HepG2 (cell line): ENCODE results near the gene OSBPL3. TPM values are rescaled to one million over a fixed set of nuclear protein-coding genes. Genes with fewer than 3 reads are reported as not detected.

Experiments used
- ATAC-seq: fragments of 200-7000 bp; cut with Tn5 transposase; 3 replicates; pipeline ENCODE4 v1.9.1; 2020; ENCODE audit warnings: mild to moderate bottlenecking, moderate library complexity
- BruUV-seq: library from RNA; stranded (reverse); fragments of 400-500 nt; replicated peaks from 2 replicates; lab custom pipeline; 2021; lab: Mats Ljungman, UMichigan
- CTCF ChIA-PET: fragments of 300-600 bp; formaldehyde crosslinking; extraction: SDS; loops from one replicate; lab custom pipeline; 2021; ENCODE audit warnings: low total read pairs, inconsistent platforms, low intra/inter-chr PET ratio; lab: Yijun Ruan, JAX
- POLR2A ChIA-PET: fragments of 350-600 bp; sonication (Branson Sonifier 250); formaldehyde crosslinking; loops from one replicate; lab custom pipeline; 2020; ENCODE audit warnings: antibody characterized with exemption, inconsistent platforms; lab: Yijun Ruan, JAX
- DNase-seq: peaks from one replicate; pipeline ENCODE4 v3.0.0-alpha.2; 2015; ENCODE audit warnings: low spot score
- FAIRE-seq: peaks from 3 replicates; lab custom pipeline; 2011; peaks lifted over from hg19 to GRCh38; lab: Jason Lieb, UNC
- H2AFZ ChIP-seq: one replicate; pipeline ENCODE4 v1.6.1; 2011; ENCODE audit warnings: low read length, inconsistent platforms
- H3K27ac ChIP-seq: fragments of 300-600 bp; 3 replicates; pipeline ENCODE4 v1.8.0; 2011; ENCODE audit warnings: mixed run types, mild to moderate bottlenecking, mixed read lengths, low read length, inconsistent platforms; ENCODE audit not compliant: insufficient read depth; ENCODE audit errors: extremely low read length
- H3K27me3 ChIP-seq, 2 experiments: fragments of 200-600 bp in 1 of 2; 2 replicates in 1 of 2; 3 replicates in 1 of 2; pipeline versions ENCODE4 v1.6.0 to v1.8.0; 2011; ENCODE audit warnings: low read length in 2 of 2, mild to moderate bottlenecking in 2 of 2, moderate library complexity in 2 of 2, inconsistent platforms in 1 of 2; ENCODE audit not compliant: insufficient read depth in 2 of 2, control insufficient read depth in 1 of 2
- H3K36me3 ChIP-seq, 2 experiments: fragments of 200-600 bp in 1 of 2; replicated peaks in 1 of 2; 2 replicates in 1 of 2; 3 replicates in 1 of 2; pipeline versions ENCODE4 v1.5.1 to v1.8.0; 2011; ENCODE audit warnings: low read length in 2 of 2, inconsistent platforms in 1 of 2; ENCODE audit not compliant: insufficient read depth in 2 of 2, control insufficient read depth in 1 of 2
- H3K4me1 ChIP-seq: 2 replicates; pipeline ENCODE4 v1.5.1; 2012; ENCODE audit warnings: low read length, inconsistent platforms; ENCODE audit not compliant: insufficient read depth
- H3K4me2 ChIP-seq: 2 replicates; pipeline ENCODE4 v1.6.0; 2011; ENCODE audit warnings: low read depth, low read length, inconsistent platforms
- H3K4me3 ChIP-seq, 3 experiments: fragments of 200-600 bp in 1 of 3; sonication (generic), shearing (Covaris generic) in 1 of 3; replicated peaks in 1 of 3; 2 replicates each; pipeline ENCODE4 v1.5.1; 2011 to 2016; ENCODE audit warnings: low read length in 3 of 3, inconsistent platforms in 2 of 3, low read depth in 2 of 3, mild to moderate bottlenecking in 2 of 3, control low read depth in 1 of 3, mixed read lengths in 1 of 3; ENCODE audit not compliant: insufficient read depth in 1 of 3
- H3K79me2 ChIP-seq: one replicate; pipeline ENCODE4 v1.6.1; 2011; ENCODE audit warnings: low read length, inconsistent platforms; ENCODE audit not compliant: insufficient read depth
- H3K9ac ChIP-seq: 2 replicates; pipeline ENCODE4 v1.6.0; 2011; ENCODE audit warnings: mild to moderate bottlenecking, low read depth, low read length, inconsistent platforms; ENCODE audit not compliant: insufficient read depth
- H3K9me3 ChIP-seq: 2 replicates; pipeline ENCODE4 v1.5.1; 2012; ENCODE audit warnings: mild to moderate bottlenecking, low read length
- H4K20me1 ChIP-seq: 2 replicates; pipeline ENCODE4 v1.6.0; 2011; ENCODE audit warnings: inconsistent platforms, mild to moderate bottlenecking, low read length, moderate library complexity; ENCODE audit not compliant: insufficient read depth
- CBX1 ChIP-seq: IDR thresholded peaks from one replicate; pipeline ENCODE4 v1.6.1; 2016; ENCODE audit warnings: antibody characterized with exemption, low read depth
- CEBPB ChIP-seq: IDR thresholded peaks from 2 replicates; pipeline ENCODE4 v1.6.1; 2011; ENCODE audit warnings: low read depth, low read length, improper control_type of control experiment, borderline replicate concordance
- KMT2A ChIP-seq: sonication (generic); formaldehyde crosslinking; IDR thresholded peaks from 2 replicates; pipeline ENCODE4 v1.4.0; 2020; ENCODE audit warnings: missing genetic modification reagents
- MAFF ChIP-seq: IDR thresholded peaks from 2 replicates; pipeline ENCODE4 v1.6.1; 2011; ENCODE audit warnings: low read depth, low read length, improper control_type of control experiment
- RCOR2 ChIP-seq: IDR thresholded peaks from 2 replicates; pipeline ENCODE4 v1.6.1; 2016; ENCODE audit warnings: missing biosample characterization, missing genetic modification reagents
- ZHX2 ChIP-seq, 2 experiments: sonication (generic) in 1 of 2; formaldehyde crosslinking in 1 of 2; IDR thresholded peaks; 2 replicates each; pipeline versions ENCODE4 v1.6.1 to v1.9.0; 2014 to 2022; ENCODE audit warnings: antibody characterized with exemption in 1 of 2, borderline replicate concordance in 1 of 2, inconsistent platforms in 1 of 2, low read depth in 1 of 2, missing genetic modification reagents in 1 of 2
- ZNF292 ChIP-seq: sonication (generic); formaldehyde crosslinking; IDR thresholded peaks from 2 replicates; pipeline ENCODE4 v1.8.1; 2022; ENCODE audit warnings: mild to moderate bottlenecking, low read depth, missing genetic modification reagents, borderline replicate concordance
- ZNF597 ChIP-seq: sonication (generic); formaldehyde crosslinking; IDR thresholded peaks from 2 replicates; pipeline ENCODE4 v1.5.0; 2020; ENCODE audit warnings: missing genetic modification reagents
- WGBS: methylation state at CpG from one replicate; pipeline ENCODE4 v1.1.6; 2017; ENCODE audit warnings: low lambda C conversion rate; 5-methylcytosine and 5-hydroxymethylcytosine counted together
- in situ Hi-C: cut with HindIII; loops from 2 replicates; pipeline ENCODE4 v1.10.0; 2017; ENCODE audit warnings: low pct_unique_long_range_greater_than_20kb; ENCODE audit not compliant: extremely low pct_ligation_motif_present
- intact Hi-C: fragments of 100-400 bp; cut with micrococcal nuclease; formaldehyde crosslinking; loops from one replicate; pipeline ENCODE4 v1.10.0; 2022; ENCODE audit not compliant: unreplicated experiment
- polyA plus RNA-seq, 8 experiments: library from polyadenylated mRNA; depleted of rRNA in 3 of 8; stranded (reverse) in 7 of 8; unstranded in 1 of 8; fragments of >200 nt; fragmentation: Illumina TruSeq in 4 of 8; extraction: Trizol in 4 of 8; gene quantifications; 2 replicates each; pipeline versions ENCODE4 v1.2.1 to v1.2.3, GENCODE V29; 2011 to 2016; ENCODE audit warnings: low read depth in 4 of 8, missing spikeins in 1 of 8, mixed read lengths in 1 of 8; ENCODE audit not compliant: insufficient read depth in 1 of 8
- total RNA-seq, 5 experiments: library from RNA; depleted of rRNA; stranded (reverse); fragments of >200 nt; fragmentation: Illumina TruSeq; extraction: Trizol; gene quantifications; 2 replicates each; pipeline ENCODE4 v1.2.3, GENCODE V29; 2016; ENCODE audit warnings: low read depth in 1 of 5

OSBPL3 gene
- total and polyA plus RNA-seq, 2 of the 13 experiments (the other 11 are each of a cell fraction or from before 2014, with no cell fraction given): 8.8 to 28.9 TPM

- peaks cover 81% of the 10 kb centered on the region for H3K4me1 ChIP-seq
Observed at GRCh38 chr7:24975172-24975571, 4.8 kb downstream of the OSBPL3 start.

GRCh38 chr7:24974026-24974832 lies 5.7 kb downstream of the OSBPL3 start:
- Histone ChIP-seq H3K79me2 (peaks cover 98% of the 10 kb centered on the region), H2AFZ (no peak overlapping the region), H3K9ac (peak overlapping the region; percentile 35; the same call in 1 of the 2 replicates), H3K4me3 (peak overlapping the region; percentile 13 to 45 (median 36); a peak in 3 of 6 replicates), H3K27me3 (no peaks in the 10 kb centered on the region; a peak in 1 of 5 replicates), H3K27ac (peak overlapping the region; percentile 54), H3K36me3 (no peaks in the 10 kb centered on the region), H3K4me2 (peak overlapping the region; percentile 61), H3K9me3 (no peaks in the 10 kb centered on the region), H4K20me1 (no peaks in the 10 kb centered on the region), H3K4me1 (peaks cover 81% of the 10 kb centered on the region)
- ChIA-PET CTCF (no interaction called here), POLR2A (no interaction called here)
- in situ Hi-C loops: no loop called here
- FAIRE-seq: no peak
- 44% methylated on average over 15 of the region's 15 CpGs for WGBS
- DNase-seq: peak; percentile 23
- intact Hi-C loops: loop anchor here (1.0 kb wide), 1 partner anchor 154 kb away; no protein-coding TSS in a partner anchor
- ATAC-seq: peak; percentile 56
- BruUV-seq: no TSS peak
- TF ChIP-seq CBX1 (no peak), ZNF292 (CRISPR knock-in tag) (peak; percentile 51; the same call in 1 of the 2 replicates), RCOR2 (CRISPR knock-in tag) (0 out of 2 replicates have a peak, but pooled peaks have one; percentile 28), MAFF (peak; percentile 92), KMT2A (CRISPR knock-in tag) (peak; percentile 67; the same call in 1 of the 2 replicates), ZHX2 (IDR thresholded peaks at IDR 0.05; ENCODE audit: low read depth) (no peak), ZHX2 (CRISPR knock-in tag; IDR thresholded peaks at IDR 0.05; ENCODE audit: borderline replicate concordance) (no peak)

More at GRCh38 chr7:24975172-24975571, 4.8 kb downstream of the OSBPL3 start:
- in situ Hi-C loops: no loop called here
- no peak for ATAC-seq
- Histone ChIP-seq H3K27ac (no peak overlapping the region), H3K36me3 (no peaks in the 10 kb centered on the region), H3K4me2 (no peak overlapping the region), H3K9ac (no peak overlapping the region), H3K9me3 (no peaks in the 10 kb centered on the region), H4K20me1 (no peaks in the 10 kb centered on the region), H3K4me3 (no peak overlapping the region), H3K79me2 (peaks cover 91% of the 10 kb centered on the region), H2AFZ (no peak overlapping the region), H3K27me3 (no peaks in the 10 kb centered on the region; a peak in 1 of 5 replicates)
- POLR2A ChIA-PET: no interaction called here
- no TSS peak for BruUV-seq
- no peak for FAIRE-seq
- CTCF ChIA-PET: no interaction called here
- DNase-seq: no peak
- WGBS: 96% methylated on average over 3 of the region's 3 CpGs
- intact Hi-C loops: no loop called here
- TF ChIP-seq CEBPB (peak; percentile 16; the same call in 1 of the 2 replicates), ZNF597 (CRISPR knock-in tag) (no peak)
